NCI-H82 (cell line): ENCODE results near the gene WNT7B.

Experiments used
- DNase-seq: peaks from one replicate; lab custom pipeline; 2025; lab: John Stamatoyannopoulos, UW

The WNT7B gene

GRCh38 chr22:45906946-45907345 lies 70.0 kb downstream of the WNT7B start:
- no peak for DNase-seq

GRCh38 chr22:45905924-45906865 lies 70.8 kb downstream of the WNT7B start:
- DNase-seq: no peak

GRCh38 chr22:45905326-45905923 lies 71.5 kb downstream of the WNT7B start:
- no peak for DNase-seq

- DNase-seq: no peak
Measured at GRCh38 chr22:45904236-45904635, 72.7 kb downstream of the WNT7B start.

GRCh38 chr22:45903355-45904135 lies 73.4 kb downstream of the WNT7B start:
- DNase-seq: no peak

- no peak for DNase-seq
Measured at GRCh38 chr22:45897736-45898135, 79.2 kb downstream of the WNT7B start.

GRCh38 chr22:45896964-45897538 lies 79.9 kb downstream of the WNT7B start:
- no peak for DNase-seq

- no peak for DNase-seq
Measured at GRCh38 chr22:45896153-45896951, 80.6 kb downstream of the WNT7B start.

GRCh38 chr22:45895436-45896152 lies 81.4 kb downstream of the WNT7B start:
- no peak for DNase-seq

- no peak for DNase-seq
Measured at GRCh38 chr22:45893516-45893915, 83.4 kb downstream of the WNT7B start.

- DNase-seq: no peak
Measured at GRCh38 chr22:45892681-45893461, 84.1 kb downstream of the WNT7B start.

GRCh38 chr22:45891996-45892621 lies 84.9 kb downstream of the WNT7B start:
- no peak for DNase-seq

- DNase-seq: no peak
Measured at GRCh38 chr22:45891471-45891995, 85.4 kb downstream of the WNT7B start.

- no peak for DNase-seq
Measured at GRCh38 chr22:45891021-45891421, 85.9 kb downstream of the WNT7B start.

GRCh38 chr22:45890351-45890635 lies 86.7 kb downstream of the WNT7B start:
- DNase-seq: no peak

- no peak for DNase-seq
Measured at GRCh38 chr22:45889539-45890350, 87.2 kb downstream of the WNT7B start.

GRCh38 chr22:45889093-45889538 lies 87.8 kb downstream of the WNT7B start:
- no peak for DNase-seq
